K562 (cell line): ENCODE measurements around the gene TLE7. TPM values are rescaled to one million over a fixed set of nuclear protein-coding genes. Genes with fewer than 3 reads are reported as not detected.

Source experiments
- ATAC-seq: fragments of 200-7000 bp; cut with Tn5 transposase; 3 replicates; pipeline ENCODE4 v1.9.1; 2020; ENCODE audit warnings: moderate library complexity
- BruUV-seq: library from RNA; stranded (reverse); fragments of 400-500 nt; replicated peaks from 2 replicates; lab custom pipeline; 2021; lab: Mats Ljungman, UMichigan
- CTCF ChIA-PET: fragments of 300-600 bp; formaldehyde crosslinking; extraction: SDS; loops from one replicate; lab custom pipeline; 2021; ENCODE audit warnings: low intra/inter-chr PET ratio; lab: Yijun Ruan, JAX
- POLR2A ChIA-PET: fragments of 300-600, 350-650 bp; sonication (Branson Sonifier 250); formaldehyde crosslinking; extraction: SDS; loops from one replicate; lab custom pipeline; 2021; ENCODE audit warnings: antibody characterized with exemption, inconsistent platforms; lab: Yijun Ruan, JAX
- DNase-seq, 4 experiments: peaks; one replicate each; pipeline versions ENCODE4 v3.0.0 to v3.0.0-alpha.2; 2011 to 2018; ENCODE audit warnings: low spot score in 3 of 4, mixed read lengths in 3 of 4; ENCODE audit errors: extremely low read depth in 1 of 4
- FAIRE-seq: peaks from 2 replicates; lab custom pipeline; 2011; peaks lifted over from hg19 to GRCh38; lab: Jason Lieb, UNC
- H2AFZ ChIP-seq: 2 replicates; pipeline ENCODE4 v1.6.0; 2011; ENCODE audit warnings: low read depth, low read length, control low read depth, inconsistent platforms
- H3K27ac ChIP-seq: fragments of 200-600 bp; 3 replicates; pipeline ENCODE4 v1.8.0; 2011; ENCODE audit warnings: low read depth, mild to moderate bottlenecking, control low read depth, inconsistent platforms, low read length, moderate library complexity, mixed read lengths; ENCODE audit errors: extremely low read depth
- H3K27me3 ChIP-seq, 2 experiments: fragments of 300-600 bp in 1 of 2; 2 replicates in 1 of 2; 3 replicates in 1 of 2; pipeline versions ENCODE4 v1.6.0 to v1.8.0; 2011; ENCODE audit warnings: inconsistent platforms in 2 of 2, low read length in 2 of 2, mild to moderate bottlenecking in 1 of 2, mixed read lengths in 1 of 2, moderate library complexity in 1 of 2; ENCODE audit not compliant: control insufficient read depth in 2 of 2, insufficient read depth in 2 of 2
- H3K36me3 ChIP-seq: fragments of 300-600 bp; 3 replicates; pipeline ENCODE4 v1.8.0; 2011; ENCODE audit warnings: mild to moderate bottlenecking, low read length, inconsistent platforms; ENCODE audit not compliant: control insufficient read depth, insufficient read depth
- H3K4me1 ChIP-seq, 2 experiments: fragments of 200-600 bp in 1 of 2; replicated peaks in 1 of 2; 2 replicates in 1 of 2; 3 replicates in 1 of 2; pipeline versions ENCODE4 v1.5.1 to v1.8.0; 2011; ENCODE audit warnings: inconsistent platforms in 2 of 2, low read length in 2 of 2, mild to moderate bottlenecking in 1 of 2, mixed read lengths in 1 of 2, moderate library complexity in 1 of 2; ENCODE audit not compliant: control insufficient read depth in 2 of 2, insufficient read depth in 2 of 2
- H3K4me2 ChIP-seq: 2 replicates; pipeline ENCODE4 v1.6.1; 2011; ENCODE audit warnings: low read length, control low read depth, inconsistent platforms, mixed read lengths; ENCODE audit not compliant: insufficient read depth
- H3K4me3 ChIP-seq: fragments of 200-600 bp; sonication (generic), shearing (Covaris generic); 2 replicates; pipeline ENCODE4 v1.5.1; 2016; ENCODE audit warnings: control low read depth, inconsistent platforms
- H3K79me2 ChIP-seq: fragments of 200-600 bp; 3 replicates; pipeline ENCODE4 v1.8.0; 2011; ENCODE audit warnings: low read length, inconsistent platforms; ENCODE audit not compliant: control insufficient read depth, insufficient read depth
- H3K9ac ChIP-seq, 2 experiments: 2 replicates each; pipeline versions ENCODE4 v1.6.0 to v1.6.1; 2011; ENCODE audit warnings: low read depth in 2 of 2, low read length in 2 of 2, control low read depth in 1 of 2, inconsistent platforms in 1 of 2, mild to moderate bottlenecking in 1 of 2, mixed read lengths in 1 of 2; ENCODE audit not compliant: insufficient read depth in 1 of 2
- H3K9me1 ChIP-seq: one replicate; pipeline ENCODE4 v1.6.0; 2011; ENCODE audit warnings: inconsistent platforms, mild to moderate bottlenecking, low read length, moderate library complexity; ENCODE audit not compliant: control insufficient read depth, insufficient read depth
- H3K9me3 ChIP-seq: replicated peaks from 2 replicates; pipeline ENCODE4 v1.5.1; 2011; ENCODE audit warnings: low read depth, low read length, inconsistent platforms; ENCODE audit not compliant: control insufficient read depth, insufficient read depth
- H4K20me1 ChIP-seq: replicated peaks from 2 replicates; pipeline ENCODE4 v1.6.1; 2011; ENCODE audit warnings: low read length, inconsistent platforms, mixed read lengths; ENCODE audit not compliant: control insufficient read depth, insufficient read depth
- ARID1B ChIP-seq: fragments of 450-650 bp; IDR thresholded peaks from 2 replicates; pipeline ENCODE4 v1.6.1; 2016; ENCODE audit warnings: antibody characterized with exemption, mild to moderate bottlenecking, inconsistent platforms
- CTCFL ChIP-seq: IDR thresholded peaks from 2 replicates; pipeline ENCODE4 v1.6.1; 2011; ENCODE audit warnings: borderline replicate concordance, low read depth, mild to moderate bottlenecking, moderate library complexity, low read length; ENCODE audit not compliant: insufficient read depth, poor library complexity, severe bottlenecking
- EWSR1 ChIP-seq: fragments of 450-650 bp; IDR thresholded peaks from 2 replicates; pipeline ENCODE4 v1.6.1; 2018; ENCODE audit warnings: borderline replicate concordance, mild to moderate bottlenecking, low read depth, moderate library complexity; ENCODE audit not compliant: partially characterized antibody
- GTF2E2 ChIP-seq: fragments of 200-800 bp; sonication (Bioruptor generic); IDR thresholded peaks from 2 replicates; pipeline ENCODE4 v1.6.1; 2016; ENCODE audit warnings: missing genetic modification characterization, missing compliant biosample characterization
- GTF3C2 ChIP-seq: IDR thresholded peaks from 3 replicates; pipeline ENCODE4 v1.6.1; 2011; ENCODE audit warnings: borderline replicate concordance, mild to moderate bottlenecking, moderate library complexity; ENCODE audit not compliant: insufficient read length; ENCODE audit errors: extremely low read depth
- NCOR1 ChIP-seq: fragments of 450-650 bp; IDR thresholded peaks from 2 replicates; pipeline ENCODE4 v1.6.1; 2016; ENCODE audit warnings: mild to moderate bottlenecking, moderate library complexity
- TFAM ChIP-seq: fragments of 250-450 bp; sonication (Bioruptor Pico); conservative IDR thresholded peaks from 2 replicates; pipeline ENCODE4 v1.5.0; 2021; ENCODE audit warnings: mild to moderate bottlenecking, moderate library complexity
- WGBS: fragments of 100-300 bp; shearing (Covaris generic); methylation state at CpG from one replicate; pipeline ENCODE4 v1.1.6; 2016; ENCODE audit warnings: low coverage, mixed read lengths; ENCODE audit not compliant: insufficient coverage; ENCODE audit errors: missing lambda C conversion rate; 5-methylcytosine and 5-hydroxymethylcytosine counted together
- in situ Hi-C: fragments of 300-500 bp; cut with MboI; formaldehyde crosslinking; loops from 4 replicates; pipeline ENCODE4 v1.15.0; 2018; ENCODE audit warnings: inconsistent platforms, mixed read lengths
- intact Hi-C: fragments of 100-400 bp; cut with micrococcal nuclease; formaldehyde crosslinking; loops from 2 replicates; pipeline ENCODE4 v1.14.2; 2022
- polyA plus RNA-seq, 8 experiments: library from polyadenylated mRNA; depleted of rRNA in 4 of 8; stranded (reverse) in 5 of 8; unstranded in 3 of 8; fragments of >200 nt; fragmentation: Nextera tagmentation in 2 of 8; fragmentation: Illumina TruSeq in 1 of 8; extraction: Ambion mirVana in 2 of 8; extraction: Trizol in 1 of 8; gene quantifications; 2 replicates each; pipeline versions ENCODE4 v1.2.1 to v1.2.3, GENCODE V29; 2011 to 2014; ENCODE audit warnings: inconsistent platforms in 1 of 8, missing spikeins in 1 of 8
- total RNA-seq, 7 experiments: library from RNA; depleted of rRNA in 6 of 7; stranded (reverse); fragments of >200 nt in 6 of 7; fragmentation: Illumina TruSeq in 2 of 7; extraction: Trizol in 2 of 7; gene quantifications; 2 replicates each; pipeline versions ENCODE4 v1.2.1 to v1.2.3, GENCODE V29; 2011 to 2021; ENCODE audit warnings: low replicate concordance in 1 of 7

The TLE7 gene
- total and polyA plus RNA-seq, 9 of the 15 experiments (the other 6 are each of a cell fraction or from before 2014, with no cell fraction given): not detected

GRCh38 chr16:71473891-71474290, 32.0 kb upstream of the TLE7 start:
- Histone ChIP-seq H2AFZ (no peak overlapping the region), H4K20me1 (no peaks in the 10 kb centered on the region), H3K79me2 (no peaks in the 10 kb centered on the region), H3K27ac (no peak overlapping the region), H3K4me2 (no peak overlapping the region), H3K4me3 (no peak overlapping the region), H3K36me3 (no peaks in the 10 kb centered on the region), H3K9ac (no peak overlapping the region), H3K9me3 (no peaks in the 10 kb centered on the region), H3K27me3 (no peaks in the 10 kb centered on the region), H3K4me1 (no peaks in the 10 kb centered on the region), H3K9me1 (no peaks in the 10 kb centered on the region)
- ChIA-PET CTCF (no interaction called here), POLR2A (interaction anchor here (1.5 kb wide), 1 partner anchor 10 kb away, joined by 4 read pairs; no protein-coding TSS in a partner anchor)
- DNase-seq (no peak), FAIRE-seq (no peak), ATAC-seq (no peak)
- no TSS peak for BruUV-seq
- 23% methylated on average over 5 of the region's 5 CpGs for WGBS
- in situ Hi-C loops: no loop called here
- intact Hi-C loops: no loop called here
- no peak for TF ChIP-seq NCOR1
- TF ChIP-seq GTF3C2: no peak
- TF ChIP-seq ARID1B: no peak
- TF ChIP-seq CTCFL: no peak
- TF ChIP-seq EWSR1: no peak
- no peak for TF ChIP-seq TFAM
- no peak for TF ChIP-seq GTF2E2 (tag)
